ENCODE measurements around the gene SLC43A3.

GRCh38 chr11:57475191-57475590 lies 48.3 kb upstream of the SLC43A3 start:
- TF ChIP-seq POLR2A (IDR thresholded peaks at IDR 0.05) (no peak), EP300 (IDR thresholded peaks at IDR 0.05) (no peak)
- TF ChIP-seq, protein P1, sequence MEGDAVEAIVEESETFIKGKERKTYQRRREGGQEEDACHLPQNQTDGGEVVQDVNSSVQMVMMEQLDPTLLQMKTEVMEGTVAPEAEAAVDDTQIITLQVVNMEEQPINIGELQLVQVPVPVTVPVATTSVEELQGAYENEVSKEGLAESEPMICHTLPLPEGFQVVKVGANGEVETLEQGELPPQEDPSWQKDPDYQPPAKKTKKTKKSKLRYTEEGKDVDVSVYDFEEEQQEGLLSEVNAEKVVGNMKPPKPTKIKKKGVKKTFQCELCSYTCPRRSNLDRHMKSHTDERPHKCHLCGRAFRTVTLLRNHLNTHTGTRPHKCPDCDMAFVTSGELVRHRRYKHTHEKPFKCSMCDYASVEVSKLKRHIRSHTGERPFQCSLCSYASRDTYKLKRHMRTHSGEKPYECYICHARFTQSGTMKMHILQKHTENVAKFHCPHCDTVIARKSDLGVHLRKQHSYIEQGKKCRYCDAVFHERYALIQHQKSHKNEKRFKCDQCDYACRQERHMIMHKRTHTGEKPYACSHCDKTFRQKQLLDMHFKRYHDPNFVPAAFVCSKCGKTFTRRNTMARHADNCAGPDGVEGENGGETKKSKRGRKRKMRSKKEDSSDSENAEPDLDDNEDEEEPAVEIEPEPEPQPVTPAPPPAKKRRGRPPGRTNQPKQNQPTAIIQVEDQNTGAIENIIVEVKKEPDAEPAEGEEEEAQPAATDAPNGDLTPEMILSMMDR (IDR thresholded peaks at IDR 0.05) = no peak

Measured in gastroesophageal sphincter (tissue), 3 donors.